ENCODE measurements around the gene GPS1.

GPS1 gene

GRCh38 chr17:82080789-82081464, 29.2 kb downstream of the GPS1 start:
- no peak for DNase-seq

- DNase-seq = no peak
These were observed 29.8 kb downstream of the GPS1 start for GRCh38 chr17:82081546-82081945.

GRCh38 chr17:82081966-82082365, 30.3 kb downstream of the GPS1 start:
- no peak for DNase-seq

GRCh38 chr17:82082456-82082855, 30.8 kb downstream of the GPS1 start:
- no peak for DNase-seq

GRCh38 chr17:82083009-82083408, 31.3 kb downstream of the GPS1 start:
- DNase-seq = no peak

GRCh38 chr17:82083533-82084359, 32.0 kb downstream of the GPS1 start:
- no peak for DNase-seq

GRCh38 chr17:82084373-82085030, 32.8 kb downstream of the GPS1 start:
- no peak for DNase-seq

GRCh38 chr17:82085031-82085861, 33.5 kb downstream of the GPS1 start:
- no peak for DNase-seq

- DNase-seq = no peak
These were observed 34.5 kb downstream of the GPS1 start for GRCh38 chr17:82085931-82086764.

GRCh38 chr17:82086941-82087906, 35.5 kb downstream of the GPS1 start:
- DNase-seq = no peak

- DNase-seq = no peak
These were observed 36.5 kb downstream of the GPS1 start for GRCh38 chr17:82087961-82088837.

GRCh38 chr17:82088838-82089722, 37.4 kb downstream of the GPS1 start:
- no peak for DNase-seq

GRCh38 chr17:82089723-82090548, 38.2 kb downstream of the GPS1 start:
- DNase-seq = no peak

- DNase-seq = no peak
These were observed 39.0 kb downstream of the GPS1 start for GRCh38 chr17:82090549-82091263.

GRCh38 chr17:82091264-82092066, 39.8 kb downstream of the GPS1 start:
- DNase-seq = no peak

GRCh38 chr17:82092094-82092586, 40.4 kb downstream of the GPS1 start:
- no peak for DNase-seq

All from effector CD8-positive, alpha-beta T cell (primary cell).